GM18526 (cell line): ENCODE measurements around the gene SFMBT2.

Experiments
- POLR2A ChIP-seq: IDR thresholded peaks from 3 replicates; pipeline ENCODE4 v1.6.1; 2011; ENCODE audit not compliant: insufficient read length; ENCODE audit errors: extremely low read depth

The SFMBT2 gene

DNA sequence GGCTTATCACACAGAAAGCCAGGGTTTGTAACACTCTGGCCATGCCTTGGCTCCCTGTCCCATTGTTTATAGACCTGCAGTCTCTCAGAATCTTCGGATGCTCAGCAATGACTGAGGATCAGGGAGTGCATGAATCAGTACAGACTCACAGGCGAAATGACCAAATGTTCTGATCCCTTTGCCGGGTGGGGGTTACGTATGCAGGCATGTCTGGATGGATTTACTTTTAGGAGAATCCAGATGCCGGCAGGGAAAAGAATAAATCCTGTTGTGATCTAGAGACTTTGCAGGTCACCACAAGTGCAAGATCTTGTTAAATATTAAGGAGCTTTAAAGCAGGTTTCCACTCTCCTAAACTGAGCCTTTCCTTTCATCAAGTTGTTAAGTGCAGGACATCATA lies 149.5 kb downstream of the SFMBT2 start:
- TF ChIP-seq POLR2A: no peak

DNA sequence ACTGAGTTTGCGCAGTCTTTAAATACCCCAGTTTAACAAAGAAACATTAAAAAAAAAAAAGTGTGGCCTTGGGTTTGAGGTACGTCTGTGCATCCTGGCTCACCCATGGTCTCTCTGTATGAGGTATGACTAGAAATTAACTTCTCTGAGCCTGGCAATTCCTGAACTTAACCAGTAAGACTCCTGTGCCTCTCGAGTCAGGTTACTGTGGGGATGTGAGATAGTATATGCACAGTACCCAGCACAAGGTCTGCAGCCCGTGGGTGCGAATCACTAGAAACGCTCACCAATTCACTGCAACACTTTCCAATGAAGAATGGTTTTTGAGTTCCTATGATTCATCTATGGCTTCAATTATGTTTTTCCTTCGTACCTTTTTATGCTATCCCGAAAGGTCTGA lies 149.9 kb downstream of the SFMBT2 start:
- TF ChIP-seq POLR2A: no peak

DNA sequence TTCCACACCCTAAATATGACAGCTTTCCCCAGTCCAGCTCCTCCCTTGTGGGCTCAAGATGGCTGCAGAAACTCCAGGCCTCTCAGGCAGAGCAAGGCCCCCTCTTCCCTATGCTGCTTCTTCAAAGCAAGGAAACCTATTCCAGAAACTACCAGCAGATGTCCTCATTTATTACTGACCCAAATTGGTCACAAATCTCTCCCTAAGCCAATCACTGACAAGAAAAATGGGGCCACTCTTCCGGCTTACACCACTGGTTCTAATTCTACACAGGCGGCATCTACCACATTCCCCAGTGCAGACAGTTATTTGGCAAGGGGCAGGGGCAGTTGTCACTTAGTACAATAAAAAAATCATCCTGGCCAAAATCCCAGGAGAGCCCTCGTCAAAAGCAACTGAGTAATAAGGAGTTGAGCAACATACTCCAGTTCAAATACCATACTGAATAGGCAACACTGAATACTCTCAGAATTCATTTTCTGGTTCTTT lies 150.4 kb downstream of the SFMBT2 start:
- TF ChIP-seq POLR2A: no peak

- TF ChIP-seq POLR2A: no peak
These were observed 151.8 kb downstream of the SFMBT2 start for GRCh38 chr10:7258948-7259523.

- TF ChIP-seq POLR2A: no peak
These were observed 155.3 kb downstream of the SFMBT2 start for GRCh38 chr10:7255517-7255916.

- no peak for TF ChIP-seq POLR2A
These were observed 159.0 kb downstream of the SFMBT2 start for GRCh38 chr10:7251696-7252465.

GRCh38 chr10:7250236-7250635 lies 160.6 kb downstream of the SFMBT2 start:
- TF ChIP-seq POLR2A: no peak

DNA sequence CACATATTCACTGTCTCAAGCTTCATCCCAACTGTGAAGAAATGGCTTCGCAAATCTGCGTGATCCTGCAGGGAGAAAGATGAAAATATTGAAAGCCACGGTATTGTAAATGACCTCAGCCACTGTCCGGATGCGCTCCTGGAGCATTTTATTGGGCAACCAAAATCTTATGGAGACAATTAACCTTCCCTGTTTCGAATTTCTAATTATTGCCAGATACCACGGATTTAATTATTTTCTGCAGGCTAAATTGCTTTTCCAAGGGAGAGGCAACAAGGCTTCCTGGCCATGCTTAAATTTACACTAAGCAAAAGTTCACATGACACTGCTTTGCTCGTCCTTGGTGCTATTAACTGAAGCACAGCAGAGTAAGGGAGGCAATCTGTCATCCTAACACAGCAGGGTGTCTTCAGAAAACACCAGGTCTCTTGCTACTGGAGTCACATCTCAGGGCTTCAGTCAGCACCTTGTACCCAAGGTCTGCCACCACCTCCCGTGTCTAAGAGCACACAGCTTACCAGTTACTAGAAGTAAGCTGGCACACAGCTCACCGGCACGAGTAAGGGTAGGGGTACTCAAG lies 162.2 kb downstream of the SFMBT2 start:
- TF ChIP-seq POLR2A: no peak

- TF ChIP-seq POLR2A: no peak
These were observed 162.7 kb downstream of the SFMBT2 start for GRCh38 chr10:7248148-7248547.

- no peak for TF ChIP-seq POLR2A
These were observed 165.3 kb downstream of the SFMBT2 start for GRCh38 chr10:7245505-7245904.

- no peak for TF ChIP-seq POLR2A
These were observed 167.0 kb downstream of the SFMBT2 start for GRCh38 chr10:7243873-7244272.

- TF ChIP-seq POLR2A: no peak
These were observed 167.7 kb downstream of the SFMBT2 start for GRCh38 chr10:7243139-7243538.

DNA sequence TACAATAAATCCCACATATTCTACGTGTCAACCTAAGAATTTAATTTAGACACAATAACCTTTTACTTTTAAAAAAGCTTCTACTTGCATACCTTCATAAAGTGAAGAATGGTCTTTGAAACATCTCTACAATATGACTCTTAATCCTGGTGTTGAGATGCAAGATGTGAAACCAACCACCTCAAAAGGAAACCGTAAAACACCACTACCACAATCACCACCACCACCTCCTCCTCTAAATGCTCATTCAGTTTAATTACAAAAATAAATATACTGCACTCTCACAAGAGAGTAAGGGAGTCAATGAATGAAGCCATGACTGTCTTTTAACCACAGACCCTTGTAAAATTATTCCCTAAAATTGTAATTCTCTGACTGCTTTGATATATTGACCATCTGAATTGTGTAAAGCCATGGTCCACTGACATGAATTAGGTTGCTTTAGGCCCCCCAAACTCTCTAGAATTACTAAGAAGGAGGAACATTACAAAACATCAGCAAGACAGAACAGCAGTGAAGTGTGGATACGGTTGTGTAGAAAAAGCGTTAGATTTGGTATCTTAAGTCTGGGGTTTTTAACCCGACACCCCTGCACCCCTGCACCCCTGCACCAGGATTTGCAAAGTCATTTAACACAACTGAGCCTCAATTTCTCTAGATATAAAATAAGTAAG lies 171.4 kb downstream of the SFMBT2 start:
- no peak for TF ChIP-seq POLR2A

DNA sequence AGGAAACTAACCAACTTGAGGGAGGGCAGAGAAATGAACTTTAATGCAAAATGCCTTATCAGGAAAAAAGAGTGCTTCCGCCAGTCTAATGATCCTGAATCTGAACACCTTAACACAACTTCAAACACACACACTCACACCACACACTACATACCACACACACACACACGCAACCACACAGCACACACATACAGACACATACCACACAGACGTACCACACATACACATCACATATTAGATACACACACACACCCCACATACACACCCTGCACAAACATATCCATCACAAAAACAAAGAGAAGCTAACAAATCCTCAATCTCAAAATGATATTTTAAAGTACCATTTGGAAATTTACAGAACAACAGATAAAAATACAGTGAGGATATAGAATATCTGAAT lies 175.5 kb downstream of the SFMBT2 start:
- TF ChIP-seq POLR2A: no peak

DNA sequence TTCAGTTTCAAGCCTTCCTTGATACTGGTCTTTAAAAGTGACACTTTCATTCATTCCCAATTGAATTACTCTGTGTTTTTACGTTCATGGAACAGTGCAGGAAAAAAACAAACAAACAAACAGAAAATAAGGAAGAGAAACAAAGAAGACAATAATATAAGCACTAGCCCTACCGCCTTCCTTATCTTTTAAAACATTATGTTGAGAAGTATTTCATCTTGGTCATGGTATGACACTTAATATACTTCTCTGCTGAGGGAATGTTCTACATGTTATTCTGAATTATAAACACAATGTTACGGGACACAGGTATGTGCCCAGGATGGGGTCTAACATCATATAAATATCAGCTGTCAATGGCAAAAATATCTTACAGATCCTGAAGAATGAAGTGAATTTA lies 176.7 kb downstream of the SFMBT2 start:
- TF ChIP-seq POLR2A: no peak

GRCh38 chr10:7233259-7233991 lies 177.4 kb downstream of the SFMBT2 start:
- TF ChIP-seq POLR2A: no peak
